Lower lobe of right lung (tissue), 2 donors: Measurements from ENCODE around the gene BOLL. TPM values are rescaled to one million over a fixed set of nuclear protein-coding genes. Genes with fewer than 3 reads are reported as not detected.
"Not testable (repeated sequence)": the region's sequence is repeated elsewhere in the genome, so short reads cannot be mapped to it uniquely, and the experiment has no call there.

Source experiments
- ATAC-seq, 2 donors: fragments of 200-7000 bp; cut with Tn5 transposase; one replicate each; pipeline ENCODE4 v1.9.1; 2020 to 2022; ENCODE audit warnings: mild to moderate bottlenecking in 2 of 2, moderate library complexity in 2 of 2
- DNase-seq: peaks from one replicate; pipeline ENCODE4 v3.0.0-alpha.2; 2020
- H3K27ac ChIP-seq: fragments of 200-600 bp; one replicate; pipeline ENCODE4 v1.8.0; 2022
- H3K27me3 ChIP-seq: fragments of 200-600 bp; one replicate; pipeline ENCODE4 v1.8.0; 2022; ENCODE audit warnings: low read depth
- H3K36me3 ChIP-seq: fragments of 200-600 bp; one replicate; pipeline ENCODE4 v1.8.0; 2022; ENCODE audit warnings: mild to moderate bottlenecking
- H3K4me1 ChIP-seq: fragments of 200-600 bp; one replicate; pipeline ENCODE4 v1.8.0; 2022
- H3K4me3 ChIP-seq: fragments of 200-600 bp; one replicate; pipeline ENCODE4 v1.8.0; 2022; ENCODE audit warnings: mild to moderate bottlenecking
- H3K9me3 ChIP-seq: fragments of 200-600 bp; one replicate; pipeline ENCODE4 v1.8.0; 2022
- intact Hi-C: fragments of 100-400 bp; cut with DNase I; formaldehyde crosslinking; loops from one replicate; pipeline ENCODE4 v1.11.0; 2022
- total RNA-seq: library from RNA; stranded (reverse); fragmentation: NEBNext Ultra II Directional; extraction: Animal tissue kit (Norgen Biotek cat#: 25700); gene quantifications from one replicate; pipeline ENCODE4 v1.2.1, GENCODE V29; 2021
- TF ChIP-seq, protein P1 (sequence below): fragments of 200-600 bp; IDR thresholded peaks from one replicate; pipeline ENCODE4 v1.8.0; 2022; ENCODE audit warnings: antibody characterized with exemption, mild to moderate bottlenecking
- donor health status: DM: no; HTN: yes; CAD: no; lungs with severe emphysema.

The BOLL gene
- total RNA-seq, 1 donor from 2014 or later = not detected

DNA sequence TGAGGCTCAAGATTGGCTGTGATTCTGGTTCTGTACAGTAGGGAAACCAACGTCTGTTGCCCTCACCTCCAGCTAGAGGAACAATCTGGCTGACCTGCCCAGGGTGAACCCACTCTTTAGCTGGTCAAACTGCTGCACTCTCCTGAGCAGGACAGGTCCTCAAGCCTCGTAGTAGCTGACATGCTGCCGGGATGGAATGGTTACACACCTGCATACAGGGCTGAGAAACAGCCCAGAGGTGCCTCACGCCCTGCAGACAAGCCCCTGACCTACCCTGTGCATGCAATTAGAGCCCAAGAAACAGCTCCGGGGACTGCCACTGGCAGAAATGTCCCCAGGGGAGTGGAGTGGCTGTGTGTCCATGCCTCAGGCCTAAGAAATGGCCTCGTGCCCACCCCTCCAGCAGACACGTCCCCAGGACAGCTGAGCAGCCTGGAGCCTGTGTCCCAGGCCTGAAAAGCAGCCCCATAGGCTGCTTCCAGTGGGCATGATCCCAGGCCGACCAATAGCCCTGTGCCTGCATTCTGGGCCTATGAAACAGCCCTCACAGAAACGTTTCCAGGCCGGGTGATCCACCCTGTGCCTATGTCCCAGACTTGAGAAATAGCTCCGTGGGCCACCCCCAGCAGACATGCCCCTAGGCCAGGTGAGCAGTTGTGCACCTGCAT is 25.4 kb downstream of the BOLL start:
- Histone ChIP-seq H3K4me1 (no peaks in the 10 kb centered on the region), H3K27me3 (no peaks in the 10 kb centered on the region), H3K9me3 (peaks cover 20% of the 10 kb centered on the region), H3K4me3 (no peak overlapping the region), H3K27ac (no peak overlapping the region), H3K36me3 (no peaks in the 10 kb centered on the region)
- intact Hi-C loops = no loop called here
- TF ChIP-seq, protein P1, sequence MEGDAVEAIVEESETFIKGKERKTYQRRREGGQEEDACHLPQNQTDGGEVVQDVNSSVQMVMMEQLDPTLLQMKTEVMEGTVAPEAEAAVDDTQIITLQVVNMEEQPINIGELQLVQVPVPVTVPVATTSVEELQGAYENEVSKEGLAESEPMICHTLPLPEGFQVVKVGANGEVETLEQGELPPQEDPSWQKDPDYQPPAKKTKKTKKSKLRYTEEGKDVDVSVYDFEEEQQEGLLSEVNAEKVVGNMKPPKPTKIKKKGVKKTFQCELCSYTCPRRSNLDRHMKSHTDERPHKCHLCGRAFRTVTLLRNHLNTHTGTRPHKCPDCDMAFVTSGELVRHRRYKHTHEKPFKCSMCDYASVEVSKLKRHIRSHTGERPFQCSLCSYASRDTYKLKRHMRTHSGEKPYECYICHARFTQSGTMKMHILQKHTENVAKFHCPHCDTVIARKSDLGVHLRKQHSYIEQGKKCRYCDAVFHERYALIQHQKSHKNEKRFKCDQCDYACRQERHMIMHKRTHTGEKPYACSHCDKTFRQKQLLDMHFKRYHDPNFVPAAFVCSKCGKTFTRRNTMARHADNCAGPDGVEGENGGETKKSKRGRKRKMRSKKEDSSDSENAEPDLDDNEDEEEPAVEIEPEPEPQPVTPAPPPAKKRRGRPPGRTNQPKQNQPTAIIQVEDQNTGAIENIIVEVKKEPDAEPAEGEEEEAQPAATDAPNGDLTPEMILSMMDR = no peak
- ATAC-seq (peak in 1 of 2 donors; percentile 34), DNase-seq (peak; percentile 14)

DNA sequence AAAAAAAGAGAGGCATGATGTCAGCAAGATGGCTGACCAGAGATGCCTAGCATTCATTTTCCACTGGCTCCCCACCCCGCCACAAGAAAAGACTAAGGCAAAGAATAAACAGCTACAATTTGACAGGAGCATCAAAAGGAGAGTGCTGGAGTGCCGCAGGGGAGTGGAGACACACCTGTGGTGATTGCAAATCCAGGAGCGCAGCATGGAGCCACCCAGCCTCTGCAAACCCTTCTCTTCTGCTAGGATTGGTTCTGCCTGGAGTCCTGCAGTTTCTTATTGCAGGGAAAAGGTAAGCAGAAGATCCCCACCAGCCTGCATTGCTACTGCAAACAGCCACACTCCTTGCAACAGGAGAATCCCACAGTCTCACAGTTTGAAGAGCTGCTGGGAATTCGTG is 26.1 kb downstream of the BOLL start:
- Histone ChIP-seq H3K9me3 (peaks cover 20% of the 10 kb centered on the region), H3K4me1 (no peaks in the 10 kb centered on the region), H3K4me3 (no peak overlapping the region), H3K27ac (no peak overlapping the region), H3K36me3 (no peaks in the 10 kb centered on the region), H3K27me3 (no peaks in the 10 kb centered on the region)
- intact Hi-C loops = no loop called here
- ATAC-seq (no peak), DNase-seq (peak; percentile 27)
- TF ChIP-seq, protein P1 = no peak

- H3K27ac ChIP-seq = no peak overlapping the region
- H3K9me3 ChIP-seq = no peaks in the 10 kb centered on the region
- ATAC-seq = no peak
- intact Hi-C loops = no loop called here
- H3K4me3 ChIP-seq = no peak overlapping the region
- no peaks in the 10 kb centered on the region for H3K27me3 ChIP-seq
- H3K4me1 ChIP-seq = no peaks in the 10 kb centered on the region
- no peak for DNase-seq
- no peaks in the 10 kb centered on the region for H3K36me3 ChIP-seq
- TF ChIP-seq, protein P1 = no peak
These were observed 44.9 kb downstream of the BOLL start for GRCh38 chr2:197740200-197740599.

DNA sequence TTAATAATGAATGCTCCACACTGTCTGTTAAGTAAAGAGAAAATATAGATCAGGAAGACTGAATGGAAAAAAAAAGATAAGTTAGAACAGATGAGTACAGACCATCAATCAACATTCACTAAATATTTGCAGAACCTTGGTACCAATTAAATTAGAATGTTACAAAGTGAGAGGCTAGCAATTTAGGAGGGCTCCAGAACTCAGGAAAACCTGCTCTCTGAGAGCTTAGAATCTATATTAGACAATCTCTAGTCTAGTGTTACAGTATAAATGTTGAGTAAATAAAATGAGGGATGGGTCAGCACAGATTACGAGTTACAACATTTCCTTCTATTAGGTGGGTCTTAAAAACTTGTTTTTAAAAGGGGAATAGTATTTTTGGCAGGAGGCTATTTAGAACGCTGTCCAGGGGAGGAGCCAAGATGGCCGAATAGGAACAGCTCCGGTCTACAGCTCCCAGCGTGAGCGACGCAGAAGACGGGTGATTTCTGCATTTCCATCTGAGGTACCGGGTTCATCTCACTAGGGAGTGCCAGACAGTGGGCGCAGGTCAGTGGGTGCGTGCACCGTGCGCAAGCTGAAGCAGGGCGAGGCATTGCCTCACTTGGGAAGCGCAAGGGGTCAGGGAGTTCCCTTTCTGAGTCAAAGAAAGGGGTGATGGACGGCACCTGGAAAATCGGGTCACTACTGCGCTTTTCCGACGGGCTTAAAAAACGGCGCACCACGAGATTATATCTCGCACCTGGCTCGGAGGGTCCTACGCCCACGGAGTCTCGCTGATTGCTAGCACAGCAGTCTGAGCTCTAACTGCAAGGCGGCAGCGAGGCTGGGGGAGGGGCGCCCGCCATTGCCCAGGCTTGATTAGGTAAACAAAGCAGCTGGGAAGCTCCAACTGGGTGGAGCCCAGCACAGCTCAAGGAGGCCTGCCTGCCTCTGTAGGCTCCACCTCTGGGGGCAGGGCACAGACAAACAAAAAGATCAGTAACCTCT is 56.3 kb downstream of the BOLL start:
- DNase-seq, intact Hi-C loops, H3K4me1 ChIP-seq, ATAC-seq, H3K4me3 ChIP-seq, H3K27ac ChIP-seq, H3K9me3 ChIP-seq, H3K36me3 ChIP-seq, H3K27me3 ChIP-seq: not testable (repeated sequence)

DNA sequence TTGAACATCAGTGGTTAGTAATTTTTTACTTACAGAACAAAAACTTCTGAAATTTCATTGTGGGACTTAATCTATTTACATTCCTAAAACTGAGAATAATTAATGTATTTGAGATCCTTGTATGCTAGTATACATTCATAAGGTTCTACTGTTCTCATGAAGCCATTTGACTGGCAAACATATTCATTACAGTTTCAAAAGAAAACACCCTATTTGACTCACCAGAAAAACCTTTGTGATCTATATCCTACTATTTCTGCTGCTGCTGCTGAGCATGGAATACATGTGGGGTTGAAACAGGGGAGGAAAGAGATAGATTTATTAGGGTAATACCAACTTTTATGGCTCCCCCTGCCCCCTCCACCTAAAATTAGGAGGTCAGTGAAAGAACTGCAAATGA is 58.1 kb downstream of the BOLL start:
- ATAC-seq = no peak
- intact Hi-C loops = no loop called here
- no peaks in the 10 kb centered on the region for H3K9me3 ChIP-seq
- no peak overlapping the region for H3K4me3 ChIP-seq
- no peak overlapping the region for H3K27ac ChIP-seq
- H3K27me3 ChIP-seq = no peaks in the 10 kb centered on the region
- TF ChIP-seq, protein P1 = no peak
- no peaks in the 10 kb centered on the region for H3K36me3 ChIP-seq
- H3K4me1 ChIP-seq = no peaks in the 10 kb centered on the region
- DNase-seq = no peak

- Histone ChIP-seq H3K27ac (no peak overlapping the region), H3K9me3 (no peaks in the 10 kb centered on the region), H3K4me1 (no peaks in the 10 kb centered on the region), H3K4me3 (no peak overlapping the region), H3K36me3 (no peaks in the 10 kb centered on the region), H3K27me3 (no peaks in the 10 kb centered on the region)
- no peak for DNase-seq
- intact Hi-C loops = no loop called here
- ATAC-seq = no peak
- TF ChIP-seq, protein P1 = no peak
These were observed 67.3 kb downstream of the BOLL start for GRCh38 chr2:197717863-197718262.
